Activated T-helper 2 cell treated with anti-CD3 and anti-CD28 coated beads, Interferon-gamma antibody, Interleukin-2, Interleukin-4, amounts not matched to agents 10 μg/mL and 5 μg/mL and 100 μg/mL, durations not matched to agents 14 hours and 24 hours and 36 hours (primary cell): Measurements from ENCODE around the gene TAS2R16. TPM values are rescaled to one million over a fixed set of nuclear protein-coding genes. Genes with fewer than 3 reads are reported as not detected.
"Not testable (repeated sequence)": the region's sequence is repeated elsewhere in the genome, so short reads cannot be mapped to it uniquely, and the experiment has no call there.

Experiments used
- DNase-seq: peaks from one replicate; pipeline ENCODE4 v3.0.0; 2021; ENCODE audit warnings: low spot score
- H3K27ac Mint-ChIP-seq: one replicate; pipeline ENCODE4 v1.8.0; 2021; ENCODE audit warnings: mixed read lengths
- H3K27me3 Mint-ChIP-seq: one replicate; pipeline ENCODE4 v1.8.0; 2021; ENCODE audit warnings: low read depth, mixed read lengths
- H3K36me3 Mint-ChIP-seq: one replicate; pipeline ENCODE4 v1.8.0; 2021; ENCODE audit warnings: low read depth, mixed read lengths
- H3K4me1 Mint-ChIP-seq: one replicate; pipeline ENCODE4 v1.8.0; 2021; ENCODE audit warnings: low read depth, mixed read lengths
- H3K4me3 Mint-ChIP-seq: one replicate; pipeline ENCODE4 v1.8.0; 2021; ENCODE audit warnings: low read depth, mild to moderate bottlenecking, moderate library complexity, mixed read lengths
- H3K9me3 Mint-ChIP-seq: one replicate; pipeline ENCODE4 v1.8.0; 2021; ENCODE audit warnings: mixed read lengths
- intact Hi-C: fragments of 100-400 bp; cut with micrococcal nuclease; formaldehyde crosslinking; loops from one replicate; pipeline ENCODE4 v1.15.1; 2023
- total RNA-seq: library from RNA; stranded (reverse); gene quantifications from 2 replicates; pipeline ENCODE4 v1.2.3, GENCODE V29; 2022

The TAS2R16 gene
- total RNA-seq, 1 donor from 2014 or later = not detected

- intact Hi-C loops = no loop called here
- Mint-ChIP-seq H3K27me3 (no peaks in the 10 kb centered on the region), H3K36me3 (no peaks in the 10 kb centered on the region), H3K4me1 (no peaks in the 10 kb centered on the region), H3K9me3 (no peaks in the 10 kb centered on the region), H3K27ac (no peak overlapping the region), H3K4me3 (no peak overlapping the region)
- no peak for DNase-seq
Observed at GRCh38 chr7:122965306-122965705, 30.2 kb downstream of the TAS2R16 start.

DNA sequence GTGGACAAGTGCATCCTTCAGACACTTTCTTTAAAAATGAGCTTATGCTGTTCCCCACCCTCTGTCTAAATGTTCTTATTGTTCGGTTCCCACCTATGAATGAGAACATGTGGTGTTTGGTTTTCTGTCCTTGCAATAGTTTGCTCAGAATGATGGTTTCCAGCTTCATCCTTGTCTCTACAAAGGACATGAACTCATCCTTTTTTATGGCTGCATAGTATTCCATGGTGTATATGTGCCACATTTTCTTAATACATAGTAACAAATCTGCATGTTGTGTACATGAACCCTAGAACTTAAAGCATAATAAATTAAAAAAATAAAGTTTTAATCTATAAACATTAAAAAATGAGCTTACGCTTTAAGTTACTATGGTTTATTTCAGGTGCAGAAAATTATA is 41.8 kb downstream of the TAS2R16 start:
- H3K36me3 Mint-ChIP-seq, H3K4me1 Mint-ChIP-seq, intact Hi-C loops, H3K4me3 Mint-ChIP-seq, H3K9me3 Mint-ChIP-seq, DNase-seq, H3K27me3 Mint-ChIP-seq, H3K27ac Mint-ChIP-seq: not testable (repeated sequence)

GRCh38 chr7:122951006-122951405 is 44.5 kb downstream of the TAS2R16 start:
- no peaks in the 10 kb centered on the region for H3K36me3 Mint-ChIP-seq
- no peaks in the 10 kb centered on the region for H3K27me3 Mint-ChIP-seq
- intact Hi-C loops = no loop called here
- H3K4me3 Mint-ChIP-seq = no peak overlapping the region
- no peak overlapping the region for H3K27ac Mint-ChIP-seq
- peaks cover 5% of the 10 kb centered on the region for H3K9me3 Mint-ChIP-seq
- DNase-seq = no peak
- H3K4me1 Mint-ChIP-seq = no peaks in the 10 kb centered on the region

DNA sequence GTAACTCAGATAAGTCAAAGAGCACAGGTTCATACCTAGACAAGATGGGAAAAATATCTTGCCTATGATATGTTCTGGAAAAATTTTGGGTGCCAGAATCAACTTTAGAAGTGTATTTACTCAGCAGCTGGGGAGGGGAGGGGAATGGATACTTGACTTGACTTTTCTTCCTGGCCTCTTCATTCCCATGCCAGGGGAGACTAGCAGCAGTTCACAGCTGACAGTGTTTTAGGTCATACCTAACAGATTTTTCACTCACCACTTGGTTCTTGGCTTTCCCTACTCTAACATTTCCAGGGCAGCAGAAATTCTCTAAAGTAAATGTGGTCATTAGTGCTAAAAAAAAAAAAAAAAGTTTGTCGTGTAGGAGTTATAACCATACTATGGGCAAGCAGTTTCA is 46.3 kb downstream of the TAS2R16 start:
- no peak overlapping the region for H3K27ac Mint-ChIP-seq
- DNase-seq = no peak
- H3K4me1 Mint-ChIP-seq = no peaks in the 10 kb centered on the region
- intact Hi-C loops = no loop called here
- H3K4me3 Mint-ChIP-seq = no peak overlapping the region
- no peaks in the 10 kb centered on the region for H3K36me3 Mint-ChIP-seq
- H3K27me3 Mint-ChIP-seq = no peaks in the 10 kb centered on the region
- H3K9me3 Mint-ChIP-seq = peaks cover under 1% of the 10 kb centered on the region

Other genes with a start within 250 kb of the TAS2R16 start
- not detected in 2 replicates for gene CADPS2, start 109.2 kb downstream of the TAS2R16 start, total RNA-seq
- not detected in 2 replicates for gene SLC13A1, start 204.3 kb upstream of the TAS2R16 start, total RNA-seq